ENCODE measurements around the gene MGLL.

MGLL gene

DNA sequence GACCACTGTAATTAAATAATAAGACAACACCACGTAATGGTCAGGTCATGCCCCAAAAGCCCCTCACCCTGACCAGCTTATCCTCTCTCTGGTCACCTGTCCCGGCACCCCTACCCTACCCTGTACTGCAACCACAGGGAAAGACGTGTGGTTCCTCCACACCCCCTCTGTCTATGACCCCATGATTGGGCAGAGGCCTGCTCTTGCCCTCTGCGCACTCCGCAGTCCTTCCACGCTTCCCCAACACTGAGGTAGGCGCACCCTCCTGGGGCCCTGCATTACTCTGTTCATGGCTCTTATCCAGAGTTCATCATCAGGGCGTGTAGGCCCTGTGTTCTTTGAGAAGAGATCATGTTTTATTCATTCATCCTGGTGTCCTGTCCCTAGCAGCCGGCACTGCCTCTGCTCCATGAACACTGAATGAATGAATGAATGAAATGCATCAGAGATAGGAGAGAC, 33.8 kb downstream of the MGLL start:
- DNase-seq (ENCODE audit: low spot score) = no peak

DNA sequence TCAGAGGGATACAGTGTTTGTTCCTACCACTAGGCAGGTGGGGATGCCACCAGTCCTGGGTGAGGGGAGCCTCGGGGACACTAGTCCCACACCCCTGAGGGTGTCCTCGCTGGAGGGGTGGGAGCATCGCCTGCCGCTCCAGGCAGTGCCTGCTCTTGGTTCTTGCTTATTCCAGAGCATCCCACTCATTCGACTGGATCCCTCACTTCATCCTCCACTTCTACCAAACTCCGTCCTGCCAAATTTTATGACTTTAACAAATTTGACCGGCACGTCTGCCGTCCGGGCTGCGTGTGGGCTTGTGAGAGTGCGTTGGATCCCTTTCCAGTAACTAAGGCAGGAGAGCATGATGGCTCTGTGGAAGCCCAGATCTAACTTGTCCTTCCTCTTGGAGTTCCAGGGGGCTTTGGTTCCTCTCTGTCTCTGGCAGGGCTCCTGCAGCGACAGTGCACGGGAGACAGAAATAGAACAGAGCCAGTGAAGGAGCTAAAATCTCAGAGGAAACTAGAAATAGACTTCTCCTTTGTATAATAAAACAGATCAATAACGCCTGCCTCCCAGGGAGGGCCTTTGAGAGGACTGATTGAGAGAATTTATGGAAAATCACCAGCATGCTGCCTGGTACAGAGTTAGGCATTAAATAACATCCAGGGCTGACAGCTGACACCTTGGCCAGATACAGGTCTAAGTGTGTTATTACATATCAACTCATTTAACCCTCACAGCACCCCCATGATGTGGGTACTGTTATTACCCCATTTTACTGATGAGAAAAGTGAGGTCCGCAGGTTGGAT, 34.5 kb downstream of the MGLL start:
- DNase-seq (ENCODE audit: low spot score) = no peak

DNA sequence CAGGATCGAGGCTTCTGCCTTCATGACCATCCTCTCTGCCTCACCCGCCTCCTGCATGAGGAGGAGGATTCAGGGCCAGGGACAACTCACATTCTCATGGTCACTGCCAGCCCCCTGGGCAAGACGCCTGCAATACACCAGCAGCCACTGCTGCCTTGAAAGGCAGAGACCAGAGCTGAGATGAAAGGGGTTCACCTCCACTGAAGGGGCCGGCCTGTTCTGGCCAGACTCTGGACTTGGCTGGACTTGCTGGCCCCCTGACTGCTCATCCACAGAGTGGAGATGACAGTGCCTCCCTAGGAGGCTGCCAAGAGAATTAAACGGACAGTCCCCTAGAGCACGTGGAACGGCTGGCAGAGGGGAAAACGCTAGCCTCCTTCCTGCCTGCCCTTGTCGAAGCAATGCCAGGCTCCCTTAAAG, 35.2 kb downstream of the MGLL start:
- DNase-seq (ENCODE audit: low spot score) = no peak

DNA sequence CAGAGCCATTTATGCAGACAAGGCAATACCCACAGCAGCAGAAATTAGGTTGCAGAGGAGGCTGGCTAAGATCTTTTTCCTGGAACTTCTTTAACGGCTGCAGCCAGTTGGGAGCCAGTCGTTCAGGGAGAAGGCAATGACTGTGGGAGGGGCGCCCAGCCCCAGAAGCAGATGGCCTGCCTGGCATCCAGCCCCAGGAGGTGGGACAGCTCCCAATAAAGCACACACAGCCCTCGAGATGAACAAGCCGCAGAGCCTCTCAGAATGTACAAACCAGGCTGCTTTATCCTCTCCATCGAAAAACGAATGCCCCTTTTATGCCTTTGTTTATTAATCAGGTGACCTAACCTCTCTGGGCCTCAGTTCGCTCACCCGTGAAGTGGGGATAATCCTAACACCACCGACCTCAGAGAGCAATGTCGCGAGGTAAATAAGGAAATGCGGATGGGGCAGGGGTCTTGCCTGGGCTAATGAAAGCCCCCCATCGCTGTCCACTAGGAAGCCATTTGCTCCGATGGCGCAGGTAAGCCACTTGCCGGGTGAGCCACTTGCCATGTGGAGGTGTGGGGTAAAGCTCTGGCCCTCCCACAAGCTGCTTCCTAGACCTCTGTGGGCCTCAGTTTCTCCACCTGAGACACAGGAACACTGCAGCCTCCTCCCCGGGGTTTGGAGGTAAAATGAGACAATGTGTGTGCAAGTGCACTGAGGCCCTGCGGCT, 35.8 kb downstream of the MGLL start:
- no peak for DNase-seq (ENCODE audit: low spot score)

DNA sequence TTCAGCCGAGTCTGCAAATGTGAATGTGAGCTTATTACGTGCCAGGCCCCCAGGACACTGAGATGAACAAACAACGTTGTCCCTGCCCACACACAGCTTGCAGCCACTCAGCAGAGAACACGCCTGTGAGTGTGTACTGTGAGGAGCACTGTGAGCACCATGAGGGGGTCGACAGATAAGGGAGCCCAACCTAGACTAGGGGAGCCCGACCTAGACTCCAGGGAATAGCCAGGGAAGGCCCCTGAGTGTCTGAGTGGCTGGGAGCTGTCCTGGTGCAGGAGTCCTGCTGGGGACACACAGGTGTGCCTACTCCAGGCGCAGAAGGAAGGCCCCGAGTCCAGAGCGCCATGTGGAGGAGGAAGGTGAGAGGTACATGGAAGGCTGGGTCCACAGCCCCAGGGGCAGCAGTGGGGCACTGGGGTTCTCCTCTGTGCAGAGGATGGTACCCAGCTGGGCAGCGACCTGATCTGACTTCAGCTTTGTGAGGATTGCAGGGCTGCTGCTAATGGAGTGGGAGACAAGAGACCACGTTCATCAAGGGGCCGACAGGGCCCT, 36.5 kb downstream of the MGLL start:
- no peak for DNase-seq (ENCODE audit: low spot score)

DNA sequence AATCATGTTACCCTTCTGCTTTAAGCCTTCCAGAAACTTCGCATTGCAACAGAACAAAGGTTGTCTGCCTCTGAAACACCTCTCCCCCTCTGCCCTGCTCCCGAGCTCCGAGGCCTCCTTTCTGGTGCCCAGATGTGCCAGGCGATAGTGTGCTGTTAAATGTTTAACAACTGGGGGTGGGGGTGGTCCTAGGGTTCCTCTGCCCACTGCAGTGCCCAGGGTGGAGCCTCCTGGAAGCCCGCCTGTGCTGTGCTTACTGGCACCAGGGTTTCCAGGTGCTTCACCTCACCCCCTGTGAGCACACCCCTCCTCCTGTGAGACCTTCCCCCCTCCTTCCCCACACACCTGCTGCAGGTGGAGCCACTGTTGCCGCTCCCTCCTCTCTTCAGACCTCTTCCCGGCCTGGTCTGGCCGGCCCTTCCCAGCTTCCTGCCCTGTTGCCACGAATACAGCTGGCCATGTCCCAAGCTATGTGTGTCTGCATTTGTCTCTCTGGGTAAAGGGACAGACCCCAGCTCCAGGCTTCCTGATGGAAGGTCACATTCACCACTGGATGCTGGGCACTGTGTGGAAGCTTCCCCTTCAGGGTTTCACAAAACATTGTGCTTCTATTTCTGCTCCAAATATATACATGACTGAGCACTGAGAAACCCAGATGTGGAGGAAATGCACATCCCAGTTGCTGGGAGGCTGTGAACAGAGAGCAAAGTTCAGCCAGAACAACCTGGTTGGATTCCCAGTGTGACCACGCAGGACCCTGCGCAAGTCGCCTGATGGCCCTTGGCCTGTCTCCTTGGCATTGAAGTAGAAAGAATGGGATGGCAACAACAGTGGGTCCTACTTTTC, 37.2 kb downstream of the MGLL start:
- no peak for DNase-seq (ENCODE audit: low spot score)

DNA sequence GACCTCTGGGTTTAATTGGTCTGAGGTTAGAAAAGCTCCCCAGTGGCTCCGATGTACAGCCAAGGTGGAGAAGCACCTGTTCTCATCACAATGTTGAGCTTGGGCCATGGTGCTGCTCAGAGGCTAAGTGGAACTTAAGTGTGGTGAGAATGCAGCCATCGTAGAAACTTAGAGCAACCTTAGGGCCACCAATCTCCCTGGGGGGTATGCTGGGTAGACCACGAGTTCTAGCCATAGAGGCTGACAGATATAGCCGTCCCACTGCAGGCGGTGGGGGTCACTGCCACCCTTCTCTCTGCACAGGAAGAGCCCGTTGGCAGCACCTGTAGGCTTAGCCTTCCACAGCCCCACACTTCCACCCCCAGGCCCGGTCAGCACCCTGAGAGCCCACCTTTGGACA, 38.0 kb downstream of the MGLL start:
- DNase-seq (ENCODE audit: low spot score) = no peak

DNA sequence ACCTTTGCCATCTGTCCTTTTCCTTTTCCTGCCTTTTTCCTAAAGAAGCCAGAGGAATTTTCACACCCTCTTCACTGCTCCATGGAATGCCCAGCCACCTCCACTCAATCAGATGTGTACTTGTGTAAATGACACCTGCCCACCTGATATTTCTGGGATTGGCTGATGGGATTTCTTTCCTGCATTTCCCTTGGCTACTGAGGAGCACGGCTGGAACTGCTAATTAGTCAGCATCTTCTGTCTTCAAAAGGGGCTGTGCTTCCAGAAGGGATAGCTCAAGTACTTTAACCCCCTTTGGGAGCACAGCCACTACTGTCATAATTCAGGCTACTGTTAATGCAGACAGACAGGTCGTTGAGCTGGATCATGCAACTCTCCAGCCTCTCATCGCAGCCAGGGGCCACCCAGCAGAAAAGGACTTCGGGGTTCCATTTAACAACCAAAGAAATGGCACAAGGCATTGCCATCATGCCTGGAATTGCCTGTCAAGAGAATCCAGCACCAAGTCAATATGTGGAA, 38.6 kb downstream of the MGLL start:
- no peak for DNase-seq (ENCODE audit: low spot score)

DNA sequence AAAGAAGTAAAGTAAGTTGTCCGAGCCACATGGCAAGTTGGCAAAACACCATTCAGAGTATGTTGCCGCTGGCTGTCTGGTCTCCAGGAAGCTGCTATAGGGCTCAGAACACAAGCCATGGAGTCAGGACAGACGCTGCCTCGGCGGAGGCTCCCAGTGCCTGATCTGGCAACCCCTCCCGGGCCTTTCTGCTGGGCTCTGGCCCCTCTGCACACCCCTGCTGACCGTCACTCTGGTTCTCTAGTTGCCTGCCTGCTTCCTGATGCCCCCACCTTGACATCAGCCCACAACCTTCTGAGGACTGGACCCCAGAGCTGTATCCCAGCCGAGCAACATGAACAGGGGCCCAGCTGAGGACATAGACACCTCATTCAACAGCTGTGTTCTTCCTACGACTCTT, 39.1 kb downstream of the MGLL start:
- DNase-seq (ENCODE audit: low spot score) = no peak

DNA sequence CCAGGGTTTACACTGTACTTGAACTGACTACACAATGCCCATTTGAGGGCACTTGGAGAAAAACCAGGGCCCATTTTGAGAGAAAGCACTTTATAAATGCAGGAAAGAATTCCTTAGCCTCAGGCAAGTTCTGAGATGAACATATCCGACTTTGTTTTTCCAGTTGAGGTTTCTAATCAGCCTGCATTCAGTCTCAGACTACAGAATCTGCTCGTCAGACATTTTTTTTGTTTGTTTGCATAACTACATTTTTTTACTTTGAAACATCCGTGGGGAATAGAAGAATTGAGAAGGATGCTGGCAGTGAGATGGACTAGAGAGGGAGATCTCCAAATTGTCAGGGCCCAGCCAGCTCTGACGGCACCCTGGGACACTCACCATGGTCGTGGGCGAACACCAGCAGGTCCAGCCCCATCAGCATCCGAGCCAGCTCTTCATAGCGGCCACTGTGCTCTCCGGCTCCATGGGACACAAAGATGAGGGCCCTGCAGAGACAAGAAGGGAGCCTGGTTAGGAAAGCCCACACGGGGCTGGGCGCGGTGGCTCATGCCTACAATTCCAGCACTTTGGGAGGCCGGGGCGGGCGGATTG, 40.8 kb downstream of the MGLL start:
- DNase-seq (ENCODE audit: low spot score) = no peak

DNA sequence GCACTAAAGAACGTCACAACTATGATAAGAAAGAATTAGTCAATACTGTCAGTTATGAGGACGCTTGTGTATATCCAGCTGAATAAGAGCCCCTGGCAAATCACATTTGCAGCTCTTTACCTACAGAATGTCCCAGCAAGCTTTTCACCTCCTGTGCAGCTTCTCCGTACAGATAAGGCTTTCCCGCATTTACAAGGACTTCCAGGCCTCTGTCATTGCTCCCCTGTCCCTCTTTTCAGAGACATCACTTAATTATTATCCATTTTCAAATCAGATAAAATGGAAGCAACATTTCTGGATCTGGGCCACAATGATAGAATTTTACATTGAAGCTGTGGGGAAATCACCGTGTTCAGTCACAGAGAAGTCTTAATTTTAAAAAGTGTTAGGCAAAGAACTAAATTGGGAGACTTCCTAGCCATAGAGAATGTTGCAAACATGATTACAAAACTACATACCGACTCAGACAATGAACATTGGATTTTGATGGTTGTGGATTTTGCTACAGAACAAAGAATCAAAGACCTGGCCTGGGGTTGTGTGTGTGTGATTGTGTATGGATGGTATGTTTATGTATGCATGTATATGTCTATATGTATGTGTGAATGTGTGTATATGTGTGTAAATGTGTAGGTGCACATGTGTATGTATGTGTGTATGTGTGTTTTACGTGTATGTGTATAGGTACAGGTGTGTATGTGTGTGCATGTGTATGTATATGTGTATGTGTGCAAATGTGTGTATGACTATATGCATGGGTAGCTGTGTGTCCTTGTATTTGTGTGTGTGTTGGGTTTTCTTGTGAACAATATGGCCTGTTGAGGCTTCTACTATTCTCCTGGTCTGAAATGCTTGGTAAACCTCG, 41.5 kb downstream of the MGLL start:
- DNase-seq (ENCODE audit: low spot score) = no peak

DNA sequence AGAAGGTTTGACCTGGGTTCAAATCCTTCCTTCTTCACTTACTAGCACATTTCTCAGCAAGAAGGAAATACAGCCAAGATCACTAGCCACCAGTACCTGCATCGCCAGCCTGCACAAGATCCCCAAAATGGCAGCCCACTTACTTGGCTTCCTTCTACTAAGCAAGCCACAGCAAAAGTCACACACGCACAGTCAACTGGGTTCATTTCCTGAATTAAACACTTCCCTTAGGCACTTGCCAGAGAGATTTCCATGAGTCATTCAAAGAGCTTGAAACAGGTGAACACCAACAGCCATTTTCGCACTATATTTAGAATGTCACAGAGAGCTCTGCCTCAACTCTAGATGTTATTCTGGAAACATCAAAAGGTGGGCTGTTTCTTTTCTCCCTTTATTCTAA, 42.6 kb downstream of the MGLL start:
- DNase-seq (ENCODE audit: low spot score) = no peak

DNA sequence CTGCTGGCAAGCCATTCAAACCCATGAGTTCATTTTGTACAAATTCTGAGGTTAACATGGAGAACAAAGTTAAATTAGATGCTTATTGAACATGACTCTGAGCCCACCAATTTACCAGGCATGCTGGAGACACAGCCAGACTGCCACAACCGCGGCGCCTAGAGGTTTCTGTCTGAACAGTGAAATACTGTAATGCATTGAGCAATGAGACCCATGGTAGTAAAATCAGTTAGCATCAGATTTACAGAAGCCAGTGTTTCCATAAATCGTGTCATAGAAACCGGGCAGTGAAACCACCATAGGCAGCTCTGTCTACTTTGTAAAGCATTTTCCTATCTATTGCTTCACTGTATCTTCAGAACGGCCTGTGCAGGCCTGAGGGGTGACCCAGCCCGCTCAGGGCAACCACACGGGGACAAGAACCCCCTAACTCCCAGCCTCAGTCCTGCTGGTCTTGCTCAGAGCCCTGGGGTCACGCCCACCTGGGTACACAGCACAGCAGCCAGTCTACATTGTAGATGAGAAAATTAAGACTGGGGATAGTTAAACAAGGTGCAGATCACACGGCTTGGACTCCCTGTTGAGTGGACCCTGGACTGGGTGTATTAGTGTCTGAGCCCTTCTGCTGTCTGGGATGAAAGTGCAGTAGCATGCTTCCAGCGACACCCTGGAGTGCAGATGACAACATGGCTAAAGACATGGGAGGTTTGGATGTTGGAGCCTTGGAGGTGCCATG, 44.2 kb downstream of the MGLL start:
- no peak for DNase-seq (ENCODE audit: low spot score)

DNA sequence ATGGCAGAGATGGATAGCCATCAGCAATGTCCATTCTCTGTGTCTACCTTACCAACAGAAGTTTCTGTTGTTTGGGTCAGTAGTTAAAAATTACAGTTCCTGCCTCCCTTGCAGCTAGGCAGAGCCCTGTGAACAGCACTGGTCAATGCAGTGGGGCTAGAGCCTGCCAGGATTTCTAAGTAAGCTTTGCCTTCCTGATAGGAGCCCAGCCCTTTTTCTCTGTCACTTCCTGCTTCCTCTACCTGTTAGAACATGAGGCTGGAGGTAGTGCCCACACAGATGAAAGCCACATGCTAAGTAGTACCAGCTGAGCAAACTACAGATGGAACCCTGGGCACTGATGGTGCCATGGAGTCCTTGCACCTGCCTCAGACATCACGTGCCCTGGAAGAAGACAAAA, 45.0 kb downstream of the MGLL start:
- no peak for DNase-seq (ENCODE audit: low spot score)

DNA sequence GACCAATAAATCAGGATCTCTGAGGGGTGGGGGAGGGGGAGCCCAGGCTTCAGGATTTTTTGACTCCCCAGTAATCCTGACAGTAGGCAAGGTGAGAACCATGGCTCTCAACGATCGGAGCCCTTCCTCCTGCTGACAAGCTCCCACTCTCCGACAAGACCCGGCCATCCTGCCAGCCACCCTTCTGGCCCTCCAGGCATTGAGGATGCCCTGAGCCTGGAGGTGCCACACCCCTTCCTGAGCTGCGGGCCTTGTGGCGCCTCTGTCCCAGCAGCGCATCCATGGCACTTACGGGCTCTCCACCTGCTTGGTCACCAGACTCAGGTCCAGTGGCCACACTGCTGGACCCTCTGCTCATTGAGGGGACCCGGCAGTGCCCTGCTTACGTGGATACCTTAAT, 46.0 kb downstream of the MGLL start:
- no peak for DNase-seq (ENCODE audit: low spot score)

DNA sequence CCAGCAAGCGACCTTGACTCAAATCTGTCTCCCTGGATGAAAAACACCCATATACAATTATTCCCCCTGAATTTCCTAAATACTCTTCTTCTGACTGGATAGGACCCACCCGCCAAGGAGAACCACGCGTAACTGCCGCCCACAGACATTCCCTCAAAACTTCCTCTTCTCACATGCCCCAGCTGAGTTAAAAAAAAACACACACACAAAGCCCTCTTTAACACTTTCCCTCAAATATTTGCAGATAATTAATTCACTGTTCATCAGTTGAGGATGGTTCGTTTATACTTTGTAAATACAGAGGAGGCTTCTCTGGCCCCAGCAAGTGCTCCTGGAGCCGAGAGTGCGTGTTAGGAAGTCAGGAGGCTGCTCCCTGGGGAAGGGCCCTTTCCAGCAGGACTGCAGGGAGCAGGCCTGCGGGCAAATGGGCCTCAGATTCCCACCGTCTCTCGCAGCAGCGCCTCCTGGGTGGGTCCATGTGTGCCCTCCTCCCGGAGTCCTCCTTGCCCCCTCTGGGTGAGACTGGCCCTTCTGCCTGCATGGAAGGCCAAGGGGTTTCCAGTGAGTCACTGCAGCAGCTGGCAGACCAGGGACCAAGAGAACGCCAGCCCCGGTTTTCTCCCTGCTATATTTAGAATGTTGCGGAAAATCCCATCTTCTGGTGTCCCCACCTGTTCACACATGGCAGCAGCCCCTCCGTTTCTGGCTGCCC, 46.8 kb downstream of the MGLL start:
- DNase-seq (ENCODE audit: low spot score) = no peak

DNA sequence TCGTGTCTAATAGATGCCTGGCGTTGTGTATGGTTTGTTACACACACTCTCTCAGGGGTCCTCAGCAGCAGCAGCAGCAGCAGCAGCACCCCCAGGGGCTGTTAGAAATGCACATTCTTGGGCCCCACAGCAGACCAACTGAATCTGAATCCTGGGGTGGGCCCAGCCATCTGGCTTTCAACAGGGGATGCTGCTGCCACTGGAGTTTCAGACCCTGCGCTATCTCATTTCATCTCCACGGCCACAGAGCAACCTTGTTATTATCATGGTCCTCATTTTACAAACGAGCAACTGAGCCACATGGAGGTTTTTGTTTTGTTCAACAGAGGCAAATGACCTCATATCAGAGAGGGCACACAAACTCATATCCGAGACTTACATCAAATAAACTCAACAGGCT, 47.7 kb downstream of the MGLL start:
- no peak for DNase-seq (ENCODE audit: low spot score)

DNA sequence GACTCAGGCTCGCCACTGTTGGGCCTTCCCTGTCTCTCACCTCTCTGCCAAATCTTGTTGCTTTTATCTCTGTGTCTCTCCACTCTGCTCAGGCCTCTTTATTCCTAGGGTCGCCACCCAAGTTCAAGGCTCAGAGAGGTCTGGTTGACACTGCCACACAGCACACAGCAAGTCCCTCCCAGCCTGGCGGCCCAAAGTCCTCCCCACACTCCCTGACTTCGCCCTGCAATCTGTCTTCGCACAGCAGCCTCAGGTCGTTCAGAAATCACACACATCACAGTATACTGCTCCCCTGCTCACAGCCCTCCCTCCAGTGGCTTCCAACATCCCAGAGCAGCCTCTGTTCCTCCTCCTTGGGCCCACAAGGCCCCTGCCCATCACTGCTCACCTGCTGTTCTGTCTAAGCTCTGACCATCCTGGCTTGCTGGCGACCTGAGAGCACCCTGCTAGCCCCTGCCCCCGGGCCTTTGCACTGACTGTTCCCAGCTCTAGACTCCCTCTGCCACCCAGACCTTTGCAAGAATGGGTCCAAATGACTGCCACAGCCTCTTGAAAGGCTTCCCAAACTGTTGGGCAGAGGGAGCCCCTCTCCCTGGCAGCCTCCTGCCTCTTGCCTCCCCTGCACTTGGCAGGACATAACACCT, 48.4 kb downstream of the MGLL start:
- no peak for DNase-seq (ENCODE audit: low spot score)

All from CD4-positive, alpha-beta T cell treated with Interleukin-6 at 100 ng/mL for 8 hours (primary cell).